RPMI7951 (cell line): ENCODE results near the gene COPZ1. TPM values are rescaled to one million over a fixed set of nuclear protein-coding genes. Genes with fewer than 3 reads are reported as not detected.
A peak's percentile ranks its signal among the peaks of the same experiment; 100 is the strongest.

Experiments used
- DNase-seq: peaks from one replicate; pipeline ENCODE4 v3.0.0-alpha.2; 2012; ENCODE audit warnings: low read depth
- total RNA-seq: library from RNA; depleted of rRNA; stranded (reverse); fragments of >200 nt; shearing (Covaris generic); gene quantifications from 2 replicates; pipeline ENCODE4 v1.2.3, GENCODE V29; 2014

Gene COPZ1
- total RNA-seq, 1 experiment from 2014 or later: 171 TPM

GRCh38 chr12:54377007-54377406 is 52.1 kb downstream of the COPZ1 start:
- no peak for DNase-seq

GRCh38 chr12:54377797-54378515 is 53.0 kb downstream of the COPZ1 start:
- no peak for DNase-seq

GRCh38 chr12:54378796-54379397 is 54.0 kb downstream of the COPZ1 start:
- DNase-seq: peak; percentile 57

- peak; percentile 80 for DNase-seq
Observed at GRCh38 chr12:54379398-54380201, 54.7 kb downstream of the COPZ1 start.

- no peak for DNase-seq
Observed at GRCh38 chr12:54381136-54381535, 56.2 kb downstream of the COPZ1 start.

- DNase-seq: peak; percentile 88
Observed at GRCh38 chr12:54383041-54383609, 58.2 kb downstream of the COPZ1 start.

GRCh38 chr12:54384591-54385041 is 59.7 kb downstream of the COPZ1 start, which contains the start of gene ZNF385A:
Gene ZNF385A, minus strand, starts transcription at chr12:54384733. Its CDS starts 219 bp downstream, at chr12:54384514.
- no peak for DNase-seq

- DNase-seq: no peak
Observed at GRCh38 chr12:54385251-54385914, 60.5 kb downstream of the COPZ1 start.

GRCh38 chr12:54386403-54387113 is 61.6 kb downstream of the COPZ1 start:
- DNase-seq: no peak

GRCh38 chr12:54387114-54387467 is 62.2 kb downstream of the COPZ1 start:
- DNase-seq: no peak

GRCh38 chr12:54388237-54389133 is 63.6 kb downstream of the COPZ1 start:
- DNase-seq: no peak

- DNase-seq: no peak
Observed at GRCh38 chr12:54389134-54389508, 64.2 kb downstream of the COPZ1 start.

- no peak for DNase-seq
Observed at GRCh38 chr12:54389607-54390175, 64.8 kb downstream of the COPZ1 start.

- no peak for DNase-seq
Observed at GRCh38 chr12:54390176-54390667, 65.3 kb downstream of the COPZ1 start.

- DNase-seq: no peak
Observed at GRCh38 chr12:54390668-54391551, 66.0 kb downstream of the COPZ1 start.

GRCh38 chr12:54392485-54393206 is 67.7 kb downstream of the COPZ1 start:
- no peak for DNase-seq

- DNase-seq: no peak
Observed at GRCh38 chr12:54393207-54393609, 68.3 kb downstream of the COPZ1 start.

GRCh38 chr12:54393743-54394142 is 68.8 kb downstream of the COPZ1 start:
- DNase-seq: no peak
